ENCODE measurements around the gene EIF4E3.

DNA sequence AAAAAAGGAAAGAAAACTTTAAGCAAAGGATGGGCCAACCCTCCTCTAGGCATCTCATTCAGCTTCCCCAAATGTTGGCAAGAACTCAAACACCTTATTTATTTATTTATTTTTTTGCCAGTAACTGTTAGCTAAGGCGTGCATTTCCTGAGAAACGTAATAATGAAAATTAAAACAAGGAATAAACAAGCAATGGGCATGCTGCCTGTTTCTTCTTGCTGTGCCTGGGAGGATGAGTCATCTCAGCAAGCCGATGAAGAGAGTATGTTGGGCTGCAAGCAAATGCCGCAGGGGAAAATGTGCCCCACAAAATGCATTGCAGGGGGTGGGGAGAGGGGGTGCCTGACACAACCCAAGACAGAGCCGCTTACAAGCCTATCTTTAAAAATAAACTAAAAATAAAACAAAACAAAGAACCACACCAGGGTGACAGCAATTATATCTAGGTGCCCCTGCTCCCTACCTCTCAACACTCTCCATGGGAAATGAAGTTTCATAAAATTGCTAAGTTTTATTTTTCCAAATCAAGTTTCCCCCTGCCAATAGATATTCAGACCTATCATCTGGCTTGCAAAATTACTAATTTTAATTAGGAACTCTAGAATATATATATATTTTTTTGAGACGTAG is 40.3 kb downstream of the EIF4E3 start:
- TF ChIP-seq, protein P1, sequence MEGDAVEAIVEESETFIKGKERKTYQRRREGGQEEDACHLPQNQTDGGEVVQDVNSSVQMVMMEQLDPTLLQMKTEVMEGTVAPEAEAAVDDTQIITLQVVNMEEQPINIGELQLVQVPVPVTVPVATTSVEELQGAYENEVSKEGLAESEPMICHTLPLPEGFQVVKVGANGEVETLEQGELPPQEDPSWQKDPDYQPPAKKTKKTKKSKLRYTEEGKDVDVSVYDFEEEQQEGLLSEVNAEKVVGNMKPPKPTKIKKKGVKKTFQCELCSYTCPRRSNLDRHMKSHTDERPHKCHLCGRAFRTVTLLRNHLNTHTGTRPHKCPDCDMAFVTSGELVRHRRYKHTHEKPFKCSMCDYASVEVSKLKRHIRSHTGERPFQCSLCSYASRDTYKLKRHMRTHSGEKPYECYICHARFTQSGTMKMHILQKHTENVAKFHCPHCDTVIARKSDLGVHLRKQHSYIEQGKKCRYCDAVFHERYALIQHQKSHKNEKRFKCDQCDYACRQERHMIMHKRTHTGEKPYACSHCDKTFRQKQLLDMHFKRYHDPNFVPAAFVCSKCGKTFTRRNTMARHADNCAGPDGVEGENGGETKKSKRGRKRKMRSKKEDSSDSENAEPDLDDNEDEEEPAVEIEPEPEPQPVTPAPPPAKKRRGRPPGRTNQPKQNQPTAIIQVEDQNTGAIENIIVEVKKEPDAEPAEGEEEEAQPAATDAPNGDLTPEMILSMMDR (IDR thresholded peaks at IDR 0.05), result no peak
- TF ChIP-seq POLR2A (IDR thresholded peaks at IDR 0.05), result no peak
